ENCODE measurements around the gene VWA5A.

DNA sequence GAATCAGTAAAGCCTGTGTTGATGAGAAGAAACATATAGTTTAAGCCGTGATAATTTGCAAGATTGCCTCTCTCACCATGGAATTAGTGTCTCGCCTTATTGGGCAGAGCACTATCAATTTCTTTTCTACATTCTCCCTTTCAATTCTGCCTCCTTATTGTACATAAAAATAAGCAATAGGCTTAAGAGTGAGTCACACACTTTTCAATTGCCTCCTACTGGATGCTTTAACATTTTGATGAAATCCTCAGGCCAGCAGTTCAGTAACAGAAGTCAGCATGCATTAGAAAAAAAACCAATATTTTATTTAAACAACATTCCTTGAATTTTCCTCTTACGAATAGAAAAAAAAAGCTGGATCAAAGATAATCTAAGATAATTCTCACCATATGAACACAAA, 33.8 kb upstream of the VWA5A start:
- TF ChIP-seq, protein P1, sequence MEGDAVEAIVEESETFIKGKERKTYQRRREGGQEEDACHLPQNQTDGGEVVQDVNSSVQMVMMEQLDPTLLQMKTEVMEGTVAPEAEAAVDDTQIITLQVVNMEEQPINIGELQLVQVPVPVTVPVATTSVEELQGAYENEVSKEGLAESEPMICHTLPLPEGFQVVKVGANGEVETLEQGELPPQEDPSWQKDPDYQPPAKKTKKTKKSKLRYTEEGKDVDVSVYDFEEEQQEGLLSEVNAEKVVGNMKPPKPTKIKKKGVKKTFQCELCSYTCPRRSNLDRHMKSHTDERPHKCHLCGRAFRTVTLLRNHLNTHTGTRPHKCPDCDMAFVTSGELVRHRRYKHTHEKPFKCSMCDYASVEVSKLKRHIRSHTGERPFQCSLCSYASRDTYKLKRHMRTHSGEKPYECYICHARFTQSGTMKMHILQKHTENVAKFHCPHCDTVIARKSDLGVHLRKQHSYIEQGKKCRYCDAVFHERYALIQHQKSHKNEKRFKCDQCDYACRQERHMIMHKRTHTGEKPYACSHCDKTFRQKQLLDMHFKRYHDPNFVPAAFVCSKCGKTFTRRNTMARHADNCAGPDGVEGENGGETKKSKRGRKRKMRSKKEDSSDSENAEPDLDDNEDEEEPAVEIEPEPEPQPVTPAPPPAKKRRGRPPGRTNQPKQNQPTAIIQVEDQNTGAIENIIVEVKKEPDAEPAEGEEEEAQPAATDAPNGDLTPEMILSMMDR (IDR thresholded peaks at IDR 0.05 in 2 of 3, conservative IDR thresholded peaks at IDR 0.05 in 1 of 3; ENCODE audit: insufficient read depth in 2 of 3, low read depth in 1 of 3, low read length in 3 of 3), result no peak
- TF ChIP-seq ATF3 (IDR thresholded peaks at IDR 0.05) (no peak), ATF3 (CRISPR knock-in tag; conservative IDR thresholded peaks at IDR 0.05) (no peak), GABPB1 (CRISPR knock-in tag; IDR thresholded peaks at IDR 0.05) (no peak), WHSC1 (IDR thresholded peaks at IDR 0.05; ENCODE audit: low read length) (no peak), KLF16 (IDR thresholded peaks at IDR 0.05) (no peak), BRF2 (IDR thresholded peaks at IDR 0.05; ENCODE audit: borderline replicate concordance, insufficient read depth, insufficient read length) (no peak), ZNF274 (IDR thresholded peaks at IDR 0.05; ENCODE audit: borderline replicate concordance, low read depth, low read length) (no peak)
- TF ChIP-seq, protein P2, sequence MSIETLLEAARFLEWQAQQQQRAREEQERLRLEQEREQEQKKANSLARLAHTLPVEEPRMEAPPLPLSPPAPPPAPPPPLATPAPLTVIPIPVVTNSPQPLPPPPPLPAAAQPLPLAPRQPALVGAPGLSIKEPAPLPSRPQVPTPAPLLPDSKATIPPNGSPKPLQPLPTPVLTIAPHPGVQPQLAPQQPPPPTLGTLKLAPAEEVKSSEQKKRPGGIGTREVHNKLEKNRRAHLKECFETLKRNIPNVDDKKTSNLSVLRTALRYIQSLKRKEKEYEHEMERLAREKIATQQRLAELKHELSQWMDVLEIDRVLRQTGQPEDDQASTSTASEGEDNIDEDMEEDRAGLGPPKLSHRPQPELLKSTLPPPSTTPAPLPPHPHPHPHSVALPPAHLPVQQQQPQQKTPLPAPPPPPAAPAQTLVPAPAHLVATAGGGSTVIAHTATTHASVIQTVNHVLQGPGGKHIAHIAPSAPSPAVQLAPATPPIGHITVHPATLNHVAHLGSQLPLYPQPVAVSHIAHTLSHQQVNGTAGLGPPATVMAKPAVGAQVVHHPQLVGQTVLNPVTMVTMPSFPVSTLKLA (conservative IDR thresholded peaks at IDR 0.05), result no peak

Data from K562 (cell line).